ENCODE data around the gene FAM167B.

DNA sequence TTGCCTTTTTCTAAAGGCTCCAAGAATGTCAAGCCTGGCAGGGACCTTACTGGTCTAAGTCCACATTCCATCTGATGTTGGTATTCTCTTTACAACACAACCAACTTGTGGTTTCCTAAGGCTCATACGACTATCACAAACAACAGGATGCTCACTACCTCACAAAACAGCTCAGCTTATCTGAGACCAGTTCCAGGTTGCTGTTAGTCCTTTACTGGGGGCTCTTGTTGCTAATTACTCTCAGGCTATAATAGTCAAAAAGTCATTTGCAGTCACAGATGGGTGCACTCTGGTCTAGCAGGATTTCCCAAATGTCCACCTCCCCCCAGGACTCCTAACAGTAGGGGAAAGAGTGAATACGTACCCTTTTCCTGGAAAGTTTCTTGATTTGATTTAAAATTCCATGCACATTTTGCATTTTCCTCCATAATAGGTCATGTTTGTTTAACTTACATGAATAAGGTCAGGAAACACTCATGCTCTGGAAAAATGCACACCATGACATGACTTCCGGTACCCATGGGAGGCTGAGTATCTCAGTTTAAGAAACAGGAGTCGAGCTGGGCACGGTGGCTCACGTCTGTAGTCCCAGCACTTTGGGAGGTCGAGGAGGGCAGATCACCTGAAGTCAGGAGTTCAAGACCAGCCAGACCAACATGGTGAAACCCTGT, 20.0 kb downstream of the FAM167B start:
- TF ChIP-seq, protein P1, sequence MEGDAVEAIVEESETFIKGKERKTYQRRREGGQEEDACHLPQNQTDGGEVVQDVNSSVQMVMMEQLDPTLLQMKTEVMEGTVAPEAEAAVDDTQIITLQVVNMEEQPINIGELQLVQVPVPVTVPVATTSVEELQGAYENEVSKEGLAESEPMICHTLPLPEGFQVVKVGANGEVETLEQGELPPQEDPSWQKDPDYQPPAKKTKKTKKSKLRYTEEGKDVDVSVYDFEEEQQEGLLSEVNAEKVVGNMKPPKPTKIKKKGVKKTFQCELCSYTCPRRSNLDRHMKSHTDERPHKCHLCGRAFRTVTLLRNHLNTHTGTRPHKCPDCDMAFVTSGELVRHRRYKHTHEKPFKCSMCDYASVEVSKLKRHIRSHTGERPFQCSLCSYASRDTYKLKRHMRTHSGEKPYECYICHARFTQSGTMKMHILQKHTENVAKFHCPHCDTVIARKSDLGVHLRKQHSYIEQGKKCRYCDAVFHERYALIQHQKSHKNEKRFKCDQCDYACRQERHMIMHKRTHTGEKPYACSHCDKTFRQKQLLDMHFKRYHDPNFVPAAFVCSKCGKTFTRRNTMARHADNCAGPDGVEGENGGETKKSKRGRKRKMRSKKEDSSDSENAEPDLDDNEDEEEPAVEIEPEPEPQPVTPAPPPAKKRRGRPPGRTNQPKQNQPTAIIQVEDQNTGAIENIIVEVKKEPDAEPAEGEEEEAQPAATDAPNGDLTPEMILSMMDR (IDR thresholded peaks at IDR 0.05), result no peak
- TF ChIP-seq EZH2 (IDR thresholded peaks at IDR 0.05; ENCODE audit: borderline replicate concordance, insufficient read depth, low read depth, low read length, poor library complexity, severe bottlenecking), result no peak

Measured in B cell (primary cell).